GM18519 (cell line): ENCODE data around the gene VDAC2.

Source experiments
- ATAC-seq: cut with Tn5 transposase; IDR thresholded peaks from one replicate; pipeline ENCODE4 v1.9.1; 2021; ENCODE audit warnings: mild to moderate bottlenecking, moderate library complexity; ENCODE audit not compliant: unreplicated experiment, low FRiP score

Gene VDAC2

GRCh38 chr10:75245354-75246250 lies 35.0 kb downstream of the VDAC2 start:
- ATAC-seq, result no peak

- no peak for ATAC-seq
These were observed 35.9 kb downstream of the VDAC2 start for GRCh38 chr10:75246506-75246905.

GRCh38 chr10:75247797-75248196 lies 37.2 kb downstream of the VDAC2 start:
- no peak for ATAC-seq

- ATAC-seq, result no peak
These were observed 40.3 kb downstream of the VDAC2 start for GRCh38 chr10:75250934-75251333.

- ATAC-seq, result no peak
These were observed 43.0 kb downstream of the VDAC2 start for GRCh38 chr10:75253281-75254220.

- ATAC-seq, result no peak
These were observed 44.1 kb downstream of the VDAC2 start for GRCh38 chr10:75254739-75255138.

- ATAC-seq, result no peak
These were observed 50.4 kb downstream of the VDAC2 start for GRCh38 chr10:75260990-75261389.

GRCh38 chr10:75261813-75262705 lies 51.5 kb downstream of the VDAC2 start:
- ATAC-seq, result no peak

GRCh38 chr10:75263806-75264205 lies 53.2 kb downstream of the VDAC2 start:
- no peak for ATAC-seq

- no peak for ATAC-seq
These were observed 55.3 kb downstream of the VDAC2 start for GRCh38 chr10:75265856-75266255.

- no peak for ATAC-seq
These were observed 56.3 kb downstream of the VDAC2 start for GRCh38 chr10:75266945-75267344.

- ATAC-seq, result no peak
These were observed 59.0 kb downstream of the VDAC2 start for GRCh38 chr10:75269605-75270004.

GRCh38 chr10:75272094-75272493 lies 61.5 kb downstream of the VDAC2 start:
- ATAC-seq, result no peak

GRCh38 chr10:75272896-75273295 lies 62.3 kb downstream of the VDAC2 start:
- ATAC-seq, result no peak

GRCh38 chr10:75276069-75276872 lies 65.7 kb downstream of the VDAC2 start:
- no peak for ATAC-seq

GRCh38 chr10:75280236-75280635 lies 69.6 kb downstream of the VDAC2 start:
- ATAC-seq, result no peak
